ENCODE measurements around the gene WDR90. TPM values are rescaled to one million over a fixed set of nuclear protein-coding genes. Genes with fewer than 3 reads are reported as not detected.

WDR90 gene
- total RNA-seq, 1 experiment from 2014 or later: 14.6 TPM

DNA sequence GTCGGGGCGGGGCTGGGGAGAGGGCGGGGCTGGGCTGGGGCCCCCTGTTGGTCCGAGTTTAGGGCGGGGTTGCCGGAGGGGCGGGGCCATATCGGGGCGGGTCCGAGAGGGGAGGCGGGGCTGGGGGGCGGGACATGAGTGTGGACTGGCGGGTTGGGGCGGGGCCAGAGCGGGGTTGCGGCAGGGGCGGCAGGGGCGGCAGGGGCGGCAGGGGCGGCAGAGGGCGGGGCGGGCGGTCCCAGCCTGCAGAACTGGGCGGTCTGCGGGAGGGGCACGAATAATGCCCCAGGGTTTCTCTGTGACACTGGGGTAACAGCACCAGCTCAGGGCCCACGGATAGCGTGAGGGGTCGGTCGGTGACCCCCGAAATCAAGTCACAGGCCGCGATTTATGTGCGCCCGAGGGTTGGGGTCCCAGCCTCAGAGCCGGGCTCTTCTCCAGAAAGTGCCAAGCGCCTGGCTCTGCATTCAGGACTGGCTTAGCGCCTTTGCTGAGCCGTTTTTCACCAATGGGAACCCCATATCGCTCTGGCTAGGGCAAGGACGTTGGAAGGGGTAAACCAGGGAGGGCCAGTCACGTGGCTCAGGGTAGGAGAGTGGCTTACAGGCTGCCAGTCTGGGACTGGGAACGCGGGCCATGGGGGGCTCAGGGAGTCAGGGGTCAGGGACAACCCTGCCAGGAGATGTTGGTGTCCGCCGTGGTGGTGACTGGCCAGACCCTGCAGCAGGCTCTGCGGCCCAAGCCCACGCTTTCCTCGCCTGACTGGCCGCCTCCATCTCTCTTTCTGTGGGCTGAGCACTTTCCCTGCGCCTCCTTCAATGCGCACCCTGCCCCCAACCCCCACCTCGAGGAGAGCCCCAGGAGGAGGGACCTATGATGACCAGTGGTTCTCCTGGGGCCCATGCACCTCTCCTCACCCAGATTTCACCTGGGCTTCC, 11.8 kb upstream of the WDR90 start:
- DNase-seq (ENCODE audit: extremely low read depth, low read depth): peak; percentile 89

DNA sequence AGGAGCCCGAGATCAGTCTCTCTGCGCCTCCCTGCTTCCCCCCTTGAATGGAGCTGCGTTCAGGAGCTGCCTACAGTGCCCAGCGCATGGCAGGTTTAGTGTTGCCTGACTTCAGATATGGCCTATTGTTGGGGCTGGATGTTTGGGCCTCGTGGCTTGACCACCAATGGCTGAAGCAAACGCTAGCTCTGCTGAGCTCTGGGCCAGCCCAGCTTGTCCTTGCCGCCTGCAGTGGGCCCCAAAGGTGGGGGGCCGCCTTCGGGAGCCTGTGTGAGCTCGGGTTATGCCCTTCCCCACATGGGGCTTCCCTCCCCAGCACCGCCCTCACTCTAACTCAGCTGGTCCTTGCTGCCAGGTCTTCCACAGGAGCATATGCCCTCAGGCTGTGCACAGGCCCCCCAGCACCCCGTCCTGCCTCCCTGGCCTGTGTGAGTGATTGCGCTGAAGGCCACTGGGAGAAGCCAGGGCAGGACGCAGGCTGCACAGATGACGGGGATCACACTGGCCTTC, 11.1 kb upstream of the WDR90 start:
- DNase-seq (ENCODE audit: extremely low read depth, low read depth): no peak

DNA sequence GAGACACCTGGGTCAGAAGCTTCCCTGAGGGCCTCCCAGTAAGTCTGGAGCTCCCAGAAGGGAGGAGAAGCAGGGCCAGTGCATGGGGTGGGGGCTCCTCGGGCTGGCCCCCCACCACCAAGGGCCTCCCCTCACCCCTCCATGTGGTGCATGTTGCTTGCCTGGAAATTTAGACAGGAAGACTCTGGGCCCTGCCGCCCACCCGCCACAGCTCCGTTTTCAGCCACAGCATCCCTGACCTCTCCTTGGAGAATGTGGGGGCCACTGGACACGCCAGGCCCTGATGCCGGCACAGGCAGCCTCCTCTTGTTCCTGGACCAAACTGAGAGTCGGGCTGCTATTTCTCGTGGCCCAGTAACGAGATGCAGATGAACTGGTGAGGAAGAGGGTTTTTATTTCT, 10.3 kb upstream of the WDR90 start:
- no peak for DNase-seq (ENCODE audit: extremely low read depth, low read depth)

DNA sequence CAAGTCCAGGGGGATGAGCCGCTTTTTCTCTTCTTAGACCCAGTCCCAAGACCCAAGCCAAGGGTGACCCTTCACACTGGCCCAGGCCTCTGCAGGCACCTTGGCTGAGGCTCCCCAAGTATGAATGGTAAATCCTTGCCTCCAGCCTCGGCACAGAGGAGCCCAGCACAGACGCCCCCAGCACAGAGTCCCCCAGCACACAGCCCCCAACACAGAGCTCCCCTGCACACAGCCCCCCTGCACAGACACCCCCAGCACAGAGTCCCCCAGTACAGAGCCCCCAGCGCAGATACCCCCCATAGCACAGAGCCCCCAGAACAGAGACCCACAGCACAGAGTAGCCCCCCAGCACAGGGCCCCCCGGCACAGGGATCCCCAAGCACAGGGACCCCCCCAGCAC, 8.6 kb upstream of the WDR90 start:
- no peak for DNase-seq (ENCODE audit: extremely low read depth, low read depth)

DNA sequence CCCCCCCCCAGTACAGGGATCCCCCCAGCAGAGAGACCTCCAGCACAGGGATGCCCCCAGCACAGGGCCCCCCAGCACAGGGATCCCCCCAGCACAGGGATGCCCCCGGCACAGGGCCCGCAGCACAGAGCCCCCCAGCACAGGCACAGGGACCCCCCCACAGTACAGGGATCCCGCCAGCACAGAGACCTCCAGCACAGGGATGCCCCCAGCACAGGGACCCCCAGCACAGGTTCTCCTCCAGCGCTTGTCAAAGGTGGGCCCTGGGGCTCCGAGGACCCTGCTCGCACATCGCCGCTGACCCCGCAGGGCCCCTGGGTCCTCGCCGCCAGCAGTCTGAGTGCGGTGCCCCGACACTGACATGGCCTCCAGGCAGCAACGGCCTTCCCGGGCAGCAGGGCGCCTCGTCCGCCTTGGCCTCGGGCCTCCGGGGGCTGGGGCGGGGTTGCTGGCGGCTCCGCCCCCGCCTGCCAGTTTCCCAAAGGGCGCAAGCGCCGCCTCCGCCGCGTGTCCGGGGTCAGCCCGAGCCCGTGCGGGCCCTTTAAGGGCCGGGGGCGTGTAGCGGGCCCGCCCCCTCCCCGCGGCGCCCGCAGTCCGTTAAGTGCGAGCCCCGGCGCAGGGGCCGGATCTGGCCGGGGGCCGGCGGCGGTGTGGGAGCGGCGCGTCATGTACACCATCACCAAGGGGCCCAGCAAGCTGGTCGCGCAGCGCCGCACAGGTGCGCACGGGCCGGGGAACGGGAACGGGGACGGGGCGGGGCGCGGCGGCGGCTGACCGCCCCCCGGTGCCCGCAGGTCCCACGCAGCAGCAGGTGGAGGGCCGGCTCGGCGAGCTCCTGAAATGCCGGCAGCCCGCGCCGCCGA, 7.6 kb upstream of the WDR90 start, which contains the start of gene MCRIP2:
Gene MCRIP2, plus strand, starts transcription at position 503 of the 863 bp plus-strand sequence. Its CDS starts 164 bp downstream, at position 667.
- DNase-seq (ENCODE audit: extremely low read depth, low read depth): peak; percentile 74

DNA sequence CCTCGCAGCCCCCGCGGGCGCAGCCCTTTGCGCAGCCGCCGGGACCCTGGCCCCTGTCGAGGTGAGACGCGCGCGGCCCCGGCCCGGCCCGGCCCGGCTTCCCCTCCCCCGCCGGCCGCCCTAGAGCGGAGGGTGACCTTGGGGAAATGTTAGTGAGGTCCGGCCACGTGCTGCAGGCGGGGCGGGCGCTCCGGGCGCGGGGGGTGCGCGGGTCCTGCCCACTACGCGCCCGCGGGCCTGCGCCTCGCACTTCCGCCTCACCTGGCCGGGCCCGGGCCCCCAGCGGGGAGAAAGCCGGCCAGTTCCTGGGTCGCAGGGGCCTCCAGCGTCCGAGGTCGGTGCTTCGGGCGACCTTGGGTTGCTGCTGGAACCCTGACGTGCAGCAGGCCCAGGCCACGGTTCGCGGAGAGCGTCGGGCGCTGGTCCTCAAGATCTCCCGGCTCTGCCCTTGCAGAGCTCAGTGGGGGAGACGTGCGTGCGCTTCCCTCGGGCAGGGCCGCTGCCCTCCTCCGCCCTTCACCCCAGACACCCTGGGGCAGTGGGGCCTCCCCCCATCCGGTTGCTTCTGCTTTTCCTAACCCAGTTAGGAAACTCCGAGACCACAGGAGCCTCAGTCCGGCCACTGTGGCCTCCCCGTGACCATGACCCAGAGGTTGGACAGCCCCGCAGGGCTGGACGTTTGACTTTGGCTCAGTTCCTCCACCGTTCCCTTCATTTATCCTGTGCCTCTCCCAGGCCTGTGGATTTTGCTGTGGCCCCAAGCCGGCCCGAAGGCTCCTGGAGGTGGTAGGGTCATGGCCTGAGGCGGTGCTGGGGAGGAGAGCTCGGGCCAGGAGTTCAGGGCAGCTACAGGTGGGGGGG, 6.7 kb upstream of the WDR90 start:
- no peak for DNase-seq (ENCODE audit: extremely low read depth, low read depth)

DNA sequence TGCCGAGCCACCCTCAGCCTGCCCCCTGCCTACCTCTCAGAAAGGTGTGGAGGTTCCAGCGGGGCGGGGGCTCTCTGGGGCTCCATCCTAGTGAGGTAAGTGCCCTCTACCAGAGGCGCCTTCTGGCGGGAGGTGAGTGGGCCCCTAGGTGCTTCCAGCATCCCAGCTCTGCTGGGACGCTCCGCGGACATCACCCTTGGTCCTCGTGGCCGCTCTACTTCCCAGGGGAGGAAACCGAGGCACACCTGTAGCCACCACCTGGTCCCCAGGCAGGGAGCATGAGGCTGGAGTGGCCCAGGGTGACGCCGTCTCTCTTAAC, 6.2 kb upstream of the WDR90 start:
- DNase-seq (ENCODE audit: extremely low read depth, low read depth): no peak

DNA sequence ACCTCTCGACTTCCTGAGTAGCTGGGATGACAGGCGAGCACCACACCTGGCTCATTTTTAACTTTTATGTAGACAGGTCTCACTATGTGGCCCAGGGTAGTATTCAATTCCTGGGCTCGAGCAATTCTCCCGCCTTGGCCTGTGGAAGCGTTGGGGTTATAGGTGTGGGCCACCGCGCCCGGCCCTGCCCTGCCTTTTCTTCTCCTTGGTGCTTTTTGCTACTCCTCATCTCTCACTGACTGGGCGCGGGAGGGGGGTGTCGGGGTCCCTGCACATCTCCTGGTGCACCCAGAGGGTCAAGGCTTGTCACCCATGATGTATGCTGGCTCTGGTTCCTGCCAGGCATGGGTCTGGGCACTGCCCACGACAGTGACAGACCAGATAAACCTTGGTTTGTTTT, 4.6 kb upstream of the WDR90 start:
- DNase-seq (ENCODE audit: extremely low read depth, low read depth): no peak

DNA sequence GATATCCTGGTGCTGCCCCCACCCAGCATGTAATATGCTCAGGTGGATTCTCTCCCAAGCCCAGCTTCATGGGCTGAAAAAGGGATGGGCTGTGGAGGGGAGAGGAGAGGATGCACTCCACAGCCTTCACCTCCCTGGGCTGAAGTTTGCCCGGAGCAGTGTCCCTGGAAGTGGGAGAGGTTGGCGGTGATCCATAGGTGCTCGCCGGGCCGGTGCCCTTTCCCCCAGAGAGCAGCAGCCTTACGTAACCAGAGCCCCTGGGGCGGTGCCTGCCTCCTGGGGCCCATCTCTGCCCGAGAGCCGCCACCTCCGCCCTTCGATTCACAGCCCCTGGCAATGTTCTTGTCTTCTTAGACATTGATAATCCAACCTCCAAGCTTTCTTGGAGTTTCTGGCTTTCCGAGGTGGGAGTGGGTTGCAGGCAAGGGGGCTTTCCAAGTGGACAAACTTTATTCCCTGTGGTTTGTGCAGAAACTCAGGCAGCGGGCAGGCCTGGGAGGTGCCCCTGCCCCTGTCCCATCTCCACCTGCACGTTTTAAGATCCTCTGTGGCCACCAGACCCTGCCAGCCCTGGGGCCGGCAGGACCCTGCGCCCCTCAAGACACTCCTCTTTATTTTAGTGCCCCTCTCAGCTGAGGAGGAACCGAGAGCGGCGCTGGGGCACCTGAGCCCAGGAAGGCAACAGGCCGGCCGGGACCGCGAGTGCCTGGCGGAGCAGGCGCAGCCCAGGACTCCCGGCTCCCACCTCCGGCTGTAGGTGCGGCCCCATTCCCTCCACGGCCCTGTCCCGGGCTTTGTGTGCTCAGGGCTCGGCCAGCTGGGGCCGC, 3.1 kb upstream of the WDR90 start:
- no peak for DNase-seq (ENCODE audit: extremely low read depth, low read depth)

DNA sequence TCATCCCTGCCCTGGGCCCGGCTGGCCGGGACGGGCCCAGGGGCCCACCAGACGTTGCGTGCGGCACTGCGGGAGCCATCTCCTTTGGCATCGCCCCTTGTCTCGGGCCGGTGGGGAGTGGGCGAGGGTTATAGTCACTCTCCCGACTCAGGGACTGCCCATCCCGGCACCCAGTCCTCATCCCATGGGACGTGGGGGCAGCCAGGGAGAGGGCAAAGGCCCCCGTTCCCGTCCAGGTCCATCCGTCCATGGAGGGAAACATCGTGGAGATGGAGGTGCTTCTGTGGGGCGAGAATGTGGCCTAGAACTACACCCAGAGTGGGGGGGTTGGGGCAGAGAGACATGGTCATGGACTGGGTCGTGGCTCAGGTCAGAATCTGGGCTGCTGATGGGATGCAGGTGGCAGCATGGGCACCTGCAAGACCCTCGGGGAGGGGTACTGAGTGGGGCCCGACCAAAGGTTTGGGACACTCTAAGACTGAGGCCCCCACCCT, 2.4 kb upstream of the WDR90 start:
- DNase-seq (ENCODE audit: extremely low read depth, low read depth): no peak

DNA sequence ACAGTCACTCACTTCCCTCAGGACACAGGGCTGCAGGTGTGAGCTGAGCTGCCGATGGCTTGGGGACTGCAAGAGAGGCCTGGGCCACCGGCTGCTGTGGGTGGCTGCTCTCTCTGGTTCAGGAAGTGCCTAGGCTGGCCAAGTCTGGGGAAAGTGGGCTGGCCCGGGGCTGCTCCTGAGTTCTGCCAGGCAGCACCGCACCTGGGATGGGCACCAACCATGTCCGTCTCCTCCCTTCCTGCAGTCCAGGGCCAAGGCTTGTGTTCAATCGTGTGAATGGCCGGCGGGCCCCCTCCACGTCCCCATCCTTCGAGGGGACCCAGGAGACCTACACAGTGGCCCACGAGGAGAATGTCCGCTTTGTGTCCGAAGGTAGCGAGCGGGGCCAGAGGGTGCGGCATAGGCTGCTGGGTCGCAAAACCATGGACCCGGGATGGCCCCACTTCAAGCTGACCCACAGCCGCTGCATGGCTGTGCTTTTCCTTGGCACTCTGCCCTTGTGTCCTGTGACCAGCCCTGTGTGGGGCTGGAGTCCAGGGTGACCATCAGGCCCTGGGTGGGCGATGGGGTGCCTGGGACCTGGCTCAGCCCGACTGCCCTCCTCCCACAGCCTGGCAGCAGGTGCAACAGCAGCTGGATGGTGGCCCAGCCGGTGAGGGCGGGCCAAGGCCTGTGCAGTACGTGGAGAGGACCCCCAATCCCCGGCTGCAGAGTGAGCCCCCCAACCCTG, 1.8 kb upstream of the WDR90 start:
- DNase-seq (ENCODE audit: extremely low read depth, low read depth): no peak

DNA sequence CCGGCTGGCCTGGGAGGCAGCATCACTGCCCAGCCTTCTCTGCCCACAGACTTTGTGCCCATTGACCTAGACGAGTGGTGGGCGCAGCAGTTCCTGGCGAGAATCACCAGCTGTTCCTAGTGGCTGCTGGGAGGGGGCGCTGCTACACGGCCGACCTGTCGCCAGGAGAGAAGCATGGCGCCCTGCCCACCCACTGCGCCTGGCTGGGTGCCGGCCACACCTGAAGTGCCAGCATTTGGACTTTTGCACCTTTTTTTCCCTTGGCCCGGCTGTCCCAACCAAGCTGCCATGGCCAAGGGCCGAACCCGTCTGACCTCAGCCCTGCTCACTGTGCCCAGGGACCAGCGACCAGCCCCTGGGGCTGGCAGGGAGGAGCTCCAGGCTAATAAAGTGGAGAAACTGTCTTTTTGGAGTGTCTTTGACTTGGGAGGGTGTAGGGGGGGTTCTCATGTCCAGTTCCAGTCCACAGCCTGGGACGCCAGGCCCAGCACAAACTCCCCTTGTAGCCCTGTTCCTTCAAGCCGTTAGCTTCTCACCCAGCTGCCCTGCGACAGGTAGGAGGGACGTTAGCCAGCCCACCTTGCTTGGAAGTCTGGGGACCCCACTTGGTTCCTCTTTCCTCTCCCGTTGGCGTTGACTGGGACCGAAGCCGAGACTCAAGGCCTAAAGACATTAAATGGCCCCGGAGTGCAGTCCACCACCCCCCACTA, 939 bp upstream of the WDR90 start:
- no peak for DNase-seq (ENCODE audit: extremely low read depth, low read depth)

DNA sequence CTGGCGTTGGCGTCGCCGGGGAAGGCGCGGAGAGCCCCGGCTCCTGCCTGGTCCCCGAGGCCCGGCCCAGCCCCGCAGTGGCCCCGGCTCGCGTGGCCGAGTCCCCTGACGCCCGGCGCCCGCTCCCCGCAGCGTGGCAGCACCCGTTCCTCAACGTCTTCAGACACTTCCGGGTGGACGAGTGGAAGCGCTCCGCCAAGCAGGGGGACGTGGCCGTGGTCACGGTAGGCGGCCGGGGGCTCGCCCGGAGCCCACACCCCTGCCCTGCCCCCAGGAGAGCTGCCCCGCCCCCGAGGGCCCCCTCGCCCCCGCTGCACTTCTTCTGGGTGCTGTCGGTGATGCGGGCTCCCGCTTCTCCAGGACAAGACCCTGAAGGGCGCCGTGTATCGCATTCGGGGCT, 466 bp downstream of the WDR90 start:
- DNase-seq (ENCODE audit: extremely low read depth, low read depth): no peak

DNA sequence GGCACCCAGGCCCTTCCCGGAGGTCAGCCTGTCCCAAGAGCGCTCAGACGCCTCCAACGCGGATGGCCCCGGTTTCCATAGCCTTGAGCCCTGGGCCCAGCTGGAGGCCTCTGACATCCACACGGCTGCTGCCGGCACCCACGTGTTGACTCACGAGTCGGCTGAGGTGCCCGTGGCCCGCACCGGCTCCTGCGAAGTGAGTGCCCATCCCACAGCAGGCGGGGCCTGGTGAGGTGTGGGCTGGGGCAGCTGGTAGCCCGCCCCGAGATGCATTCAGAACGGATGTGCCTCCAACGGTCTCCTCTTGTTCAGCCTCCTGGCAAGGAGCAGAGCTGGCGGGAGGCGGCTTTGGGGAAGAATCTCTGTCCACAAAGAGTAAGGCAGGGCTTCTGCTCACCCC, 2.7 kb downstream of the WDR90 start:
- no peak for DNase-seq (ENCODE audit: extremely low read depth, low read depth)

DNA sequence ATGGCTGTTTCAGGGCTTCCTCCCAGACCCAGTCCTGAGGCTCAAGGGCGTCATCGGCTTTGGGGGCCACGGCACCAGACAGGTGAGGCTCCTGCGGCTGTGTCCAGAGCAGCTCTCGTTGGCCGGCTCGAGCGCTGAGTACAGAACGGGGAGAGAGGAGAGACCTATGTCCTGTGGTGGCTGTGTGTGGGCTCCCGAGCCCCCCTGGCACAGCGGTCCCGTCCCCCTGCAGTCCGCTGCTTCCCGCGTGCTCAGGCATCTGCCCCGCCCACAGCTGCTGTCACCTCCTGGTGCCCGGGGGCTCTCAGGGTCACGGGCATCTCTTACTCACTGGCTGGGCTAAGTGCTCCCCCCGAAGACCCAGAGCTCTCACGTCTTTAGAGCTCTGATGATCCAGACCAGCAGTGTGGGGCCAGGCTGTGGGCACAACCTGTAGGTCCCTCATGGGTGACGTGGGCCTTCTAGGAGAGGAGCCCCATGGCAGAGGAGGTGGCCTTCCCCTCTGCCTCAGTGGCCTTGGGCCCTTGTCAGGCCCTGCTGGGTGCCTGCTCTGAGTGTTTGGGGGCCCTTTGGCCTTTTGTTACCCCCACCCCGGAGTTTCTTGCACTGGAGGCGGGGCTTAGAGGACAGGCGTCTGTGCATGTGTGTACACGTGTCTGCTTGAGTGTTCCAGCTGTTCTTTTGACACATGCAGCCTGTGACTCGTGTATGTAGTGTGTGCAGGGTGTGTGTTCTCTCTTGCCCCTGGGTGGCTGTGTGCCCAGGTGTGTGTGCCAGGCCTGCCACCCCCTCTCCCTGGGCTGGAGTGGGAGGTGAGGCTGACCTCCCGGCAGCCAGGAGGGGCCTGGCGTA, 3.5 kb downstream of the WDR90 start:
- no peak for DNase-seq (ENCODE audit: extremely low read depth, low read depth)

DNA sequence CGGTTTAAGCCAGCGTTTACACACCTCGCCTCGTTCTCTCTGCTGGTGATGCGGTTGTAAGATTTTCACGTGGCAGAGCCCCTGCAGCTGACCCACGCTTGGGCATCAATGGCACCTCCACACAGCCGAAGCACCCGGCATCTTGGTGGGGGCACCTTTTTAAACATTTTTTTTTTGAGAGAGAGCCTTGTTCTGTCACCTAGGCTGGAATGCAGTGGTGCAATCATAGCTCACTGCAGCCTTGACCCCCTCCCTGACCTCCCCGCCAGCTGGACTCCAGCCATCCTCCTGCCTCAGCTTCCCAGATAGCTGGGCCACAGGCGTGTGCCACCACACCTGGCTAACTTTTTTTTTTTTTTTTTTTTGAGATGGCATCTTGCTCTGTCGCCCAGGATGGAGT, 4.9 kb downstream of the WDR90 start:
- no peak for DNase-seq (ENCODE audit: extremely low read depth, low read depth)

DNA sequence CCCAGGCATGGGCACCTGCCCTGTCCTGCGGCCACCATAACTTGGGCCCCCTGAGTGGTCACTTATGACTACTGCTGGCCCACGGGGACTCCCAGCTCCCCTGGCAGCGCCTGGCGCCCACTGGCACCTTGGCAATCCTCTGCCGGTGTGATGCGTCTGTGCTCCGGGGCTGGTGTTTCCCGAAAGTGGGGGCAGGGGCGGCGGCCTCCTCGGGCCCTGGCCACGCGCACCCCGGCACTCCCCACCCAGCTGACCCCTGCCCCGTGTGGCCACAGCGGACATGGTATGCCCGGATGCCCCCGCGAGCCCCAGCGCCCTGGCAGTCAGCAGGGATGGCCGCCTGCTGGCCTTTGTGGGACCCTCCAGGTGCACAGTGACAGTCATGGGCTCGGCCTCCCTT, 8.3 kb downstream of the WDR90 start:
- DNase-seq (ENCODE audit: extremely low read depth, low read depth): no peak

Measured in NCI-H460 (cell line).